Left colon (tissue), 2 donors: ENCODE data around the gene BYSL. TPM values are rescaled to one million over a fixed set of nuclear protein-coding genes. Genes with fewer than 3 reads are reported as not detected.
A peak's percentile ranks its signal among the peaks of the same experiment; 100 is the strongest.

Experiments
- ATAC-seq: fragments of 200-7000 bp; cut with Tn5 transposase; one replicate; pipeline ENCODE4 v1.9.1; 2020; ENCODE audit warnings: mild to moderate bottlenecking, moderate library complexity
- DNase-seq, 2 donors: peaks; one replicate each; pipeline ENCODE4 v3.0.0-alpha.2; 2020
- intact Hi-C, 2 donors: fragments of 100-400 bp; cut with DNase I in 1 of 2; cut with micrococcal nuclease in 1 of 2; formaldehyde crosslinking; loops; one replicate each; pipeline versions ENCODE4 v1.11.2 to v1.14.0; 2022; cut with DNase I, micrococcal nuclease
- total RNA-seq, 2 donors: library from RNA; stranded (reverse); fragmentation: NEBNext Ultra II Directional; extraction: Animal tissue kit (Norgen Biotek cat#: 25700); gene quantifications; one replicate each; pipeline ENCODE4 v1.2.1, GENCODE V29; 2021
- donor health status: DM: no; HTN: no; CAD: no.
- donor health status: DM: yes; HTN: yes; CAD: no.

Gene BYSL
- total RNA-seq, 2 donors from 2014 or later: 8.8 to 10.3 TPM

GRCh38 chr6:41901882-41902519 is 19.3 kb upstream of the BYSL start:
- ATAC-seq (no peak), DNase-seq (peak in 1 of 2 donors; percentile 21)
- intact Hi-C loops: no loop called here

GRCh38 chr6:41909727-41910126 is 11.6 kb upstream of the BYSL start:
- ATAC-seq (no peak), DNase-seq (no peak)
- intact Hi-C loops: no loop called here

GRCh38 chr6:41914343-41914742 is 7.0 kb upstream of the BYSL start:
- intact Hi-C loops: no loop called here
- ATAC-seq (no peak), DNase-seq (no peak)

GRCh38 chr6:41914869-41915530 is 6.3 kb upstream of the BYSL start:
- ATAC-seq: no peak
- DNase-seq: no peak
- intact Hi-C loops: no loop called here

- DNase-seq (no peak), ATAC-seq (no peak)
- intact Hi-C loops: no loop called here
Observed at GRCh38 chr6:41917528-41917927, 3.8 kb upstream of the BYSL start.

DNA sequence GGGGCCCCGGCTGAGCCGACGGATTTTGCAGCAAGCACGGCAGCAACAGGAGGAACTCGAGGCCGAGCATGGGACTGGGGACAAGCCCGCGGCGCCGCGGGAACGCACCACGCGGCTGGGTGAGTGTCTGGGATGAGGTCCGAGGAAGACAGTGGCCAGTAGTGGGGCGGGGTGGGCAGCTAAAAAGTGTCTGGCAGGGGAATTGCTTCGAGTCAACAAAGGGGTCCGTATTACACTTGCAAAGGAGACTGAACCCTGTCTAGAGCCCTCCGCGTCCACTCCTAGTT is 356 bp downstream of the BYSL start:
- DNase-seq (no peak), ATAC-seq (peak; percentile 29)
- intact Hi-C loops: loop anchor here in 1 of 2 donors (5.0 kb wide), 1 partner anchor 134 kb away; the partner anchor contains the start of gene TOMM6

DNA sequence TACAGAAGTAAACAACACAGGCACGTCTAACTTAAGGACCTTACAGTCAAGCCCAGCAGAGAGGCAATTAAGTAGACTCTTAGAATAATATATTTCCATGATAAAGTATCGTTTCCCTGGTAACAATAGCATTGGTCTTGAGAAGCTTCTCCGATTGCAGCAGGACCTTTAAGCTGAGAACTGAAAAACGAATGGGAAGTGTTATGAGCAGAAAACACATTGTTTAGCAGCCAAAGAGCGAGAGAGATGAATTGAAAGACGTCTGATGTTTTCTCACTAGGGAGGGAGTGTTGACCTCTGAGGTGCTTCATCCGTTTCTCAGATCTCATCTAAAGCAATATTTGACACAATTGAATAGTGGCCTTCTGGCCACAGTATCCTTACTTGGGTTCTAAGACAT is 855 bp downstream of the BYSL start:
- DNase-seq (no peak), ATAC-seq (no peak)
- intact Hi-C loops: loop anchor here in 1 of 2 donors (5.0 kb wide), 1 partner anchor 135 kb away; the partner anchor contains the start of gene TOMM6

- intact Hi-C loops: no loop called here
- DNase-seq: no peak
- ATAC-seq: no peak
Observed at GRCh38 chr6:41927253-41927652, 6.0 kb downstream of the BYSL start.

DNA sequence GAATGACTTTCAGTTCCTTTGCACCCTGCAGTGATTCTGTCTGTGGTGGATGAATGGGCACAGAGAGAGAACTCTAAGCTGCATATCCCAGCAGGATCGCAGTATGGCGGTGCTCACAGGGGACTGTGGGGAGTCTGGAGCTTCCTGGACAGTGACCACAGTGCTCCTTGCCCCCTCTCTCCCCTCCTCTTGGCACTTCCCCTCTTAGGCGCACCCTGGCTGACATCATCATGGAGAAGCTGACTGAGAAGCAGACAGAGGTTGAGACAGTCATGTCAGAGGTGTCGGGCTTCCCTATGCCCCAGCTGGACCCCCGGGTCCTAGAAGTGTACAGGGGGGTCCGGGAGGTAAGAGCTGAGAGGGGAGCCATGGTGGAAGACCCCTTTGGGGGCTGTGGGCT is 8.6 kb downstream of the BYSL start:
- ATAC-seq: no peak
- no peak for DNase-seq

DNA sequence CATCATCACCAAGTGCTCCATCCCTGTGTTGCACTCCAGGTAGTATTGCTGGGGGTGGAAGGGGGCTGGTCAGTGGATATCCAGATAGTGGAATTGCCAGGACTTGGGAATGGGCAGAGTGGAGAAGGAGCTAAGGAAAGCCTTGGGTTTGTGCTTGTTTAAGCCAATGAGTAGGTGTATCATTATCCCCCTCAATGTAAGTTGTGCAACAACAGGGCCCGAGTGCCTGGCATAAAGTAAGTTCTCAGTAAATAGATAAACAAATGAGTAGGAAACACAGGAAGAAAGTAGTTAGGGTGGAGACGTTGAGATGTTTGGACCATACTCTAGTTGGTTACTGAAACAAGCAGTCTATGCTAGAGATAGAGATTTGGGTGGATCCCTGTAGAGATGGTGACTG is 10.5 kb downstream of the BYSL start:
- no peak for DNase-seq

More for the DNA sequence above, 8.6 kb downstream of the BYSL start:
- intact Hi-C loops: loop anchor here in 1 of 2 donors (10.0 kb wide), 1 partner anchor 115 kb away; no protein-coding TSS in a partner anchor

DNA sequence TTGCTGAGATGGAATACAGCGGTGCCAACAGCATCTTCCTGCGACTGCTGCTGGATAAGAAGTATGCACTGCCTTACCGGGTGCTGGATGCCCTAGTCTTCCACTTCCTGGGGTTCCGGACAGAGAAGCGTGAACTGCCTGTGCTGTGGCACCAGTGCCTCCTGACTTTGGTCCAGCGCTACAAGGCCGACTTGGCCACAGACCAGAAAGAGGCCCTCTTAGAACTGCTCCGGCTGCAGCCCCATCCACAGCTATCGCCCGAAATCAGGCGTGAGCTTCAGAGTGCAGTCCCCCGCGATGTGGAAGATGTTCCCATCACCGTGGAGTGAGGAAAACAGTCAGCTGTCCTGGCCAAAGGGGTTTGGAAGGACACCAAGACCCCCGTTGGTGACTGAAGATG is 11.1 kb downstream of the BYSL start:
- DNase-seq (no peak), ATAC-seq (no peak)
- intact Hi-C loops: loop anchor here in 1 of 2 donors (10.0 kb wide), 1 partner anchor 112 kb away; no protein-coding TSS in a partner anchor

More for the DNA sequence above, 10.5 kb downstream of the BYSL start:
- intact Hi-C loops: loop anchor here in 1 of 2 donors (10.0 kb wide), 1 partner anchor 113 kb away; no protein-coding TSS in a partner anchor
- ATAC-seq: no peak

GRCh38 chr6:41934278-41935192 is 13.2 kb downstream of the BYSL start:
- DNase-seq (no peak), ATAC-seq (no peak)
- intact Hi-C loops: loop anchor here (5.0 to 10.0 kb wide), 2 partner anchors 108 to 110 kb away; no protein-coding TSS in a partner anchor

GRCh38 chr6:41935193-41935574 is 13.9 kb downstream of the BYSL start:
- ATAC-seq (no peak), DNase-seq (no peak)
- intact Hi-C loops: loop anchor here (5.0 to 10.0 kb wide), 2 partner anchors 107 to 110 kb away; no protein-coding TSS in a partner anchor

DNA sequence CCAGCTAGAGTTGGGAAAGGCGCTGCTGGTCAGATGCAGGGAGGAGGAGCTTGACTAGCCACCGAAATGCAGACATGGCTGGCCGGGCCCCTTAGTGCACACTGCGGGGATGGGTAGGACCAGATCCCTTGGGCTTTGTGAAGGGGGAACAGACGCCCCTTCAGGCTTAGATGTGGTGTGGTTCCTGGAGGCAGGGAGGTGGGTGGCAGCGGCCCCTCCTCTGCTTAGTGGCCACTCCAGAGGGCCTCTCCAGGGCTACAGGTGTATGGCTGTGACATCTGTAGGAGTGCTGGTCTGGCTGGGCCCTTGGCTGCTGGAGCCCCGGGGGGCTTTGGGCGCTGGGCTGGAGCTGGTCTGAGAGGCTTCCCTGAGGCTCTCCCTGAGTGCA is 14.4 kb downstream of the BYSL start:
- DNase-seq: no peak
- intact Hi-C loops: loop anchor here (5.0 to 10.0 kb wide), 2 partner anchors 107 to 109 kb away; no protein-coding TSS in a partner anchor
- no peak for ATAC-seq

GRCh38 chr6:41936073-41936837 is 15.0 kb downstream of the BYSL start:
- peak; percentile 52 for ATAC-seq
- intact Hi-C loops: loop anchor here (5.0 to 10.0 kb wide), 2 partner anchors 106 to 109 kb away; no protein-coding TSS in a partner anchor
- DNase-seq: peak; percentile 56 to 68

- intact Hi-C loops: loop anchor here (5.0 to 10.0 kb wide), 2 partner anchors 105 to 107 kb away; no protein-coding TSS in a partner anchor
Observed at GRCh38 chr6:41937472-41937860, 16.2 kb downstream of the BYSL start.

DNA sequence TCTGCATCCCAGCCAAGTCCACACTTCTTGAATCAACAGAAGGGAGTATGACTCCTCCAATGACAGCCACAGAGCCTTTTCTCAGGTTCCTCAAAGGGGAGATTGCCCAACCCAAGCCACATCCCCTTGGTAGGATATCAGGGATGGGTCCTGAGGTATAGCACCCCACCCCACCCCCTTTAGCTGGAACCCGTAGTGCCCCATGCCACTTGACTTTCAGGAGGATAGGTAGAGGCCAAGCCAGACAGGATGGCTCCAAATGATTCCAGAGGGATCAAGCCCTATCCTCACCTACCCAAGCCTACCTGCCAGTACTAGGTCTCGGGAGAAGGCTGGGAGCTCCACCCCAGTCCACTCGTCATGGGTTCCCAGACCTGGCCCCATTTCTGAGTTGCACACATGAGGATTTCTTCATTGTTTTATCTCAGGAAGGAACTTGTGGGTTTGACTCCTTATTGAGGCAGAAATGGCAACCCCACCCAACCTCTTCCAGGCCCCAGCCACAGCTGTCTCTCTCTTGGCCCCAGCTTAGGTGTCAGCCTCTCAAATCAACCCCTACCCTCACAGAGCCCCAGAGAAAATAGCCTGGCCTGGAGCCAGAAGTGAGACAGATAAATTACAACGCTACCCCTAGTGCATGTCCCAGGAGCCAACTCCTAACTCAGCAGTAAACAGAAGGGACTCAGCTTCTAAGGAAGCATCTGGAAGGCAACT is 16.7 kb downstream of the BYSL start:
- intact Hi-C loops: loop anchor here (5.0 to 10.0 kb wide), 2 partner anchors 104 to 107 kb away; no protein-coding TSS in a partner anchor
- no peak for ATAC-seq
- DNase-seq: no peak

More at GRCh38 chr6:41937472-41937860, 16.2 kb downstream of the BYSL start:
- no peak for ATAC-seq
- DNase-seq: no peak
